Activated naive CD8-positive, alpha-beta T cell treated with anti-CD3 and anti-CD28 coated beads, Interleukin-2, amount 10 ng/mL, durations not matched to agents 7 days and 5 days (primary cell): ENCODE results near the gene PCSK5. TPM values are rescaled to one million over a fixed set of nuclear protein-coding genes. Genes with fewer than 3 reads are reported as not detected.
A peak's percentile ranks its signal among the peaks of the same experiment; 100 is the strongest.

ENCODE experiments used
- ATAC-seq: fragments of 150-1000 bp; cut with Tn5 transposase; one replicate; pipeline ENCODE4 v1.10.0; 2021; ENCODE audit warnings: low read depth, moderate library complexity
- POLR2A ChIA-PET: fragments of 350-600 bp; sonication (Branson Sonifier 250); formaldehyde crosslinking; loops from one replicate; lab custom pipeline; 2021; ENCODE audit warnings: antibody characterized with exemption; lab: Charles Lee
- DNase-seq: peaks from one replicate; pipeline ENCODE4 v3.0.0; 2021
- H3K27ac Mint-ChIP-seq: one replicate; pipeline ENCODE4 v1.8.0; 2022; ENCODE audit warnings: mild to moderate bottlenecking, mixed read lengths
- H3K27me3 Mint-ChIP-seq: one replicate; pipeline ENCODE4 v1.8.0; 2022; ENCODE audit warnings: mild to moderate bottlenecking, moderate library complexity, mixed read lengths
- H3K36me3 Mint-ChIP-seq: one replicate; pipeline ENCODE4 v1.8.0; 2021; ENCODE audit warnings: mild to moderate bottlenecking, mixed read lengths
- H3K4me1 Mint-ChIP-seq: one replicate; pipeline ENCODE4 v1.8.0; 2021; ENCODE audit warnings: mixed read lengths
- H3K4me3 Mint-ChIP-seq: one replicate; pipeline ENCODE4 v1.8.0; 2022; ENCODE audit warnings: mild to moderate bottlenecking, moderate library complexity, mixed read lengths
- H3K9me3 Mint-ChIP-seq: one replicate; pipeline ENCODE4 v1.8.0; 2021; ENCODE audit warnings: mixed read lengths
- total RNA-seq, 2 experiments: library from RNA; stranded (reverse); gene quantifications; one replicate each; pipeline ENCODE4 v1.2.3, GENCODE V29; 2021

PCSK5 gene
- total RNA-seq, 2 experiments from 2014 or later = 6.0 to 7.1 TPM

DNA sequence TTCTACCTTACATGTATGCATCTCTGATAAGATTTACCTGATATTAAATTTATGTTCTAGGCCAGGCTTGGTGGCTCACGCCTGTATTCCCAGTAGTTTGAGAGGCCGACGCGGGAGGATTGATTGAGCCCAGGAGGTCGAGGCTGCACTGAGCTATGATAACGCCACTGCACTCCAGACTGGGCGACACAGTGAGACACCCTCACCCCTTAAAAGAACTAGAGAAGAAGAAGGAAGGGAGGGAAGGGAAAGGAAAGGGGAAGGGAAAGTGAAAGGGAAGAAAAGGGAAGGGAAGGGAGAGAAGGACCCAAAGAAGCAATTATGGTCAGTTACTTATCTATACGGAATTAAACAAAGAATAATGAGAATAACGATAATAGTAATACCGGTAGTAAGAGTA, 504.9 kb downstream of the PCSK5 start:
- Mint-ChIP-seq H3K36me3 (peaks cover 13% of the 10 kb centered on the region), H3K4me1 (peaks cover 18% of the 10 kb centered on the region), H3K4me3 (peak overlapping the region; percentile 59), H3K27me3 (no peaks in the 10 kb centered on the region), H3K27ac (peak overlapping the region; percentile 80), H3K9me3 (no peaks in the 10 kb centered on the region)
- no peak for ATAC-seq
- POLR2A ChIA-PET = interaction anchor here (1.0 to 2.3 kb wide), 9 partner anchors 9 to 1445 kb away, joined by 3 to 14 read pairs (median 6); partner anchors contain the start of genes CARNMT1 and GCNT1
- no peak for DNase-seq

DNA sequence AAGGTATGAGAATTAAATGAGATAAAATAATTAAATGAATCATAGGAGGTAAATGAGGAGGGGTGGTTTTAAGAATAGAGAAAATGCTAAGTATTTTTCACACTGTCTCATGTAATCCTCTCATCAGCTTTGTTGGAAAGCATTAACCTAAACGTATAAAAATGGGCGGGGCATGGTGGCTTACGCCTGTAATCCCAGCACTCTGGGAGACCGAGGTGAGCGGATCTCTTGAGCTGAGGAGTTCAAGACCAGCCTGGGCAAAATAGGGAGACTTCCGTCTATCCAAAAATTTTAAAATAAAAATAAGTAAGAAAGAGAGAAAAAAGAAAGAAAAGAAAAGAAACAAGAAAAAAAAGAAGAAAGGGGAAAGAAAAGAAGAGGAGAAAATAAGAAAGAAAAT, 505.7 kb downstream of the PCSK5 start:
- H3K9me3 Mint-ChIP-seq = no peaks in the 10 kb centered on the region
- ATAC-seq (no peak), DNase-seq (no peak)
- H3K4me3 Mint-ChIP-seq = no peak overlapping the region
- POLR2A ChIA-PET = no interaction called here
- no peaks in the 10 kb centered on the region for H3K27me3 Mint-ChIP-seq
- H3K36me3 Mint-ChIP-seq = peaks cover 11% of the 10 kb centered on the region
- peaks cover 23% of the 10 kb centered on the region for H3K4me1 Mint-ChIP-seq
- no peak overlapping the region for H3K27ac Mint-ChIP-seq

DNA sequence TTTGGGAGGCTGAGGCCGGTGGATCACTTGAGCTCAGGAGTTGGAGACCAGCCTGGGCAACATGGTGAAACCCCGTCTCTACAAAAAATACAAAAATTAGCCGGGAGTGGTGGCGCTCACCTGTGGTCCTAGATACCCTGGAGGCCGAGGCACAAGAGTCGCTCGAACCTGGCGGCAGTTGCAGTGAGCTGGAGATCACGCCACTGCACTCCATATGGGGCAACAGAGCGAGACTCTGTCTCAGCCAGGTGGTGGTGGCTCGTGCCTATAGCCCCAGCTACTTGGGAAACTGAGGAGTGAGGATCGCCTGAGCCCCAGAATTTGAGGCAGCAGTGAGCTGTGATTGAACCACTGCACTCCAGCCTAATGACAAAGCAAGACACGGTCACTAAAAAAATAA, 506.1 kb downstream of the PCSK5 start:
- peaks cover 24% of the 10 kb centered on the region for H3K4me1 Mint-ChIP-seq
- POLR2A ChIA-PET = no interaction called here
- H3K4me3 Mint-ChIP-seq = no peak overlapping the region
- H3K27ac Mint-ChIP-seq = no peak overlapping the region
- DNase-seq = no peak
- H3K36me3 Mint-ChIP-seq = peaks cover 11% of the 10 kb centered on the region
- ATAC-seq = no peak
- no peaks in the 10 kb centered on the region for H3K9me3 Mint-ChIP-seq
- H3K27me3 Mint-ChIP-seq = no peaks in the 10 kb centered on the region

DNA sequence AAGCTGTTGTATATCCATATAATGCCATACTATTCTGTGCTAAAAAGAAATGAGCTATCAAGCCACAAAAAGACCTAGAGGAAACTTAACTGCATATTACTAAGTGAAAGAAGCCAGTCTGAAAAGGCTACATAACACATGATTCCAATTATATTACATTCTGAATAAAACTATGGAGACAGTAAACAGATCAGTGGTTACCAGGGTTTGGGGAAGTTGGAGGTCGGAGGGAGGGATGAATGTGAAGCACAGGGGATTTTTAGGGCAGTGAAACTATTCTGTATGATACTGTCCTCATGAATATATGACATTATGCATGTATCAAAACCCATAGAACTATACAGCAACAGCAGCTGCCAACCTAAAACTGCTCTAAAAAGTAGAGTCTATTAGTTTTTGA, 509.4 kb downstream of the PCSK5 start:
- POLR2A ChIA-PET = no interaction called here
- Mint-ChIP-seq H3K27me3 (no peaks in the 10 kb centered on the region), H3K9me3 (no peaks in the 10 kb centered on the region), H3K4me1 (peaks cover 24% of the 10 kb centered on the region), H3K27ac (no peak overlapping the region), H3K36me3 (no peaks in the 10 kb centered on the region), H3K4me3 (no peak overlapping the region)
- no peak for DNase-seq
- ATAC-seq = no peak

DNA sequence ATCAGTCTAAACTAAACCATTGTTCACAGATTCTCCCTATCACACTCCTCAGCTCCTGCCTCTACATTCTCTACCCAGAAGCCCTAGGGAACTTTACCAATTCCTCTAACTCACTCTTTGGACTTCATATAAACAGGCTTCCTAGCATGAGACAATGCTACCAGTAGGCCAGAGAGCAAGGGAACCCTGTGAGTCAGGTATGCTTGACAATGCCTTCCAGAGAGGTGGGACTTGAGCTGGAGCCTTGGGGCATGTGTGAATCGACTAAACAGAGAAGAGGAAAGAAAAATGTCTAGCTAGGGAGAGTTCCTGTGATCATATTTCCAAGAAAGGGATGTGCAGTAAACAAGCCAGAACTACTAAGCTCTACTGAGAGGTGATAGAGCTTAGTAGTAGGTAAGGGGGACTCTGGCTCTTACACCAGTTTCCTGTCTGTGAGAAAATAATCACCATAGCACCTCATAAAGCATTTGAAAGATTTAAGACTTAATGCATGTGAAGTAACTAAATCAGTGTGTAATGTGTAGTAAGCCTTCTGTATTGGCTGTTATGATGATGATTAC, 510.1 kb downstream of the PCSK5 start:
- ATAC-seq = peak; percentile 51
- H3K27ac Mint-ChIP-seq = peak overlapping the region; percentile 69
- H3K36me3 Mint-ChIP-seq = no peaks in the 10 kb centered on the region
- no peak for DNase-seq
- no peaks in the 10 kb centered on the region for H3K27me3 Mint-ChIP-seq
- no peak overlapping the region for H3K4me3 Mint-ChIP-seq
- peaks cover 21% of the 10 kb centered on the region for H3K4me1 Mint-ChIP-seq
- POLR2A ChIA-PET = no interaction called here
- H3K9me3 Mint-ChIP-seq = no peaks in the 10 kb centered on the region

DNA sequence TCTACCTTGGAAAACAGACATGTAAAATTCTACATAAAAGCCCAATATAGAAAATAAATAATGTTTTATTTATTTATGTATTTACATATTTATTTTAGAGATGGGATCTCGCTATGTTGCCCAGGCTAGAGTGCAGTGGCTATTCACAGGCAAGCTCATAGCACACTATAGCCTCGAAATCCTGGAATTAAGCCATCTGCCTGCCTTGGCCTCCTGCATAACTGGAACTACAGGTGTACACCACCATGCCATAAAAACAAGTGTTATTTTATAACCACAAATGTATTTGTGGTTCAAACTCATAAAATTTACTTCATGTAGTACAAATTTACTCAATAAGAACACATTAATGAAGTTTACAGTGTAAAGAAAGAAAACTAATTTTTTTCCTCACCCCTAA, 510.7 kb downstream of the PCSK5 start:
- Mint-ChIP-seq H3K9me3 (no peaks in the 10 kb centered on the region), H3K4me3 (no peak overlapping the region), H3K27me3 (no peaks in the 10 kb centered on the region), H3K36me3 (no peaks in the 10 kb centered on the region), H3K27ac (no peak overlapping the region), H3K4me1 (peaks cover 20% of the 10 kb centered on the region)
- POLR2A ChIA-PET = no interaction called here
- no peak for DNase-seq
- ATAC-seq = no peak

DNA sequence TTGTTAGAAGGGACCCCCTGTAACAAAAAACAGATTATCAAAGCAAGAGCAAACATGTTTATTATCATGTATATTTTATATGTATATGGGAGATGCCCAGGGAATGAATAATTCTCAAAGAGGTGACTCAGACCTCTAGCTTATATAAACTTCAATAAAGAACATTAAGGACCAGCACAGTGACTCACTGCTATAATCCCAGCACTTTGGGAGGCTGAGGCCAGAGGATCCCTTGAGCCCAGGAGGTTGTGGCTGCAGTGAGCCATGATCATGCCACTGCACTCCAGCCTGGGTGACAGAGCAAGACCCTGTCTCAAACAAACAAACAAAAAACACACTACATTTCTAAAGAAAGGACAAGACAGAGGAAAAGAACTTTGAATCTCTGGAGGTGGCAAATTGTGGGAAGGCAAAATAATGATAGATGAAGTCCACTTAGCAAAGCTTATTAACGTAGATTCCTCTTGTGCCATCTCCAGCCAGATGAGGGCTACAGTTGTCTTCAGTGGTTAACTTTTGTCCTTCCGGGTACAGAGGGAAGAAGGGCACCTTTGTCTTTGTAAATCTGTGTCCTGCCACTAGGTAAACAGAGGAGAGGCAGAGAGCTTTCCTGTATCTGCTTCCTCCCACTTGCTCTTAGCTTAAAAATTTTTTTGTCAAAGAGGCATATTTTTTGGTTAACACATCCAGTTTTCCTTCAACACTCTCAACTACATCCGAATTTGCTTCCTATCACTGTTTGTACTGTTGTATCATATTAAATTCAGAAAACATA, 511.3 kb downstream of the PCSK5 start:
- H3K36me3 Mint-ChIP-seq = no peaks in the 10 kb centered on the region
- POLR2A ChIA-PET = no interaction called here
- H3K27me3 Mint-ChIP-seq = no peaks in the 10 kb centered on the region

DNA sequence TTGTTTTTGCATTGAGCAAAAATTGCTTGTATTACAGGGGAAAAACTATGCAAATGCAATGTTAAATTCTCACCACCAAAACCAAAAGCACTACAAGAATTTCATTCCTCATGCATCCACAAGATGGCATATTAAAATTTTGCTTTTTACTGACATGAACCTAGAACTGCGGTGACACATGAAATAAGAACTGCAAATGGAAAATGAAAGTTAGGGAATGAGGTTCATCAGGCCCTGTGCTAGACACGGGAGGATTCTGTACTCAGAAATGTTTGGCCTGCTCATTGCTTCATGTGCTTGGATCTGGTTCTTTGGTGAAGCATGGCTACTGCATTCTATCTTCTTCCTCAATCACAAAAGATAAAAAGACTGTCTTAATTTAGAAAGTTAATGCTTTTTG, 512.9 kb downstream of the PCSK5 start:
- ATAC-seq (peak; percentile 89), DNase-seq (no peak)
- Mint-ChIP-seq H3K27ac (peak overlapping the region; percentile 58), H3K27me3 (no peaks in the 10 kb centered on the region), H3K4me3 (peak overlapping the region; percentile 67), H3K9me3 (no peaks in the 10 kb centered on the region), H3K36me3 (peaks cover 1% of the 10 kb centered on the region), H3K4me1 (peaks cover 20% of the 10 kb centered on the region)
- POLR2A ChIA-PET = no interaction called here

More for the DNA sequence above, 511.3 kb downstream of the PCSK5 start:
- Mint-ChIP-seq H3K4me1 (peaks cover 19% of the 10 kb centered on the region), H3K4me3 (no peak overlapping the region), H3K27ac (no peak overlapping the region), H3K9me3 (no peaks in the 10 kb centered on the region)
- DNase-seq (no peak), ATAC-seq (no peak)

DNA sequence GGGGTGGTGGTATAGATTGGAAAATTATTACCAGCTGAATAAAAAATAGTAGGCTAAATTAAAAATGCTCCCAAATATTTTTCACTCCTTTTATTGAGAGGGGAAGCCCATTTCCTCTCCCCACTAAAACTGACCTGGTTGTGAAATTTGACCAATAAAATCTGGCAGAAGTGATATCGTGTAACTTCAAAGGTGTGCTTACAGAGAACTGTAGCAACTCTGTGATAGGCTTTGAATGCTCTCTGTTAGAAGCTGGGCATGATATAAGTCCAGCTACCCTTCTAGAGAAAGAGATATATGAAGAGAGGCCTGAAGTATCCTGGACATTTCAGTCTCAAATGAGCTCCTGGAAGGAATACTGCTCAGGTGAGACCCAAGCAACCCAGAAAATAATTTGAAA, 513.9 kb downstream of the PCSK5 start:
- Mint-ChIP-seq H3K9me3 (no peaks in the 10 kb centered on the region), H3K4me1 (peaks cover 23% of the 10 kb centered on the region), H3K4me3 (no peak overlapping the region), H3K36me3 (peaks cover 1% of the 10 kb centered on the region), H3K27me3 (no peaks in the 10 kb centered on the region), H3K27ac (no peak overlapping the region)
- DNase-seq (no peak), ATAC-seq (no peak)
- POLR2A ChIA-PET = interaction anchor here (1.5 kb wide), 1 partner anchor 10 kb away, joined by 6 read pairs; the partner anchor contains the start of gene RFK

DNA sequence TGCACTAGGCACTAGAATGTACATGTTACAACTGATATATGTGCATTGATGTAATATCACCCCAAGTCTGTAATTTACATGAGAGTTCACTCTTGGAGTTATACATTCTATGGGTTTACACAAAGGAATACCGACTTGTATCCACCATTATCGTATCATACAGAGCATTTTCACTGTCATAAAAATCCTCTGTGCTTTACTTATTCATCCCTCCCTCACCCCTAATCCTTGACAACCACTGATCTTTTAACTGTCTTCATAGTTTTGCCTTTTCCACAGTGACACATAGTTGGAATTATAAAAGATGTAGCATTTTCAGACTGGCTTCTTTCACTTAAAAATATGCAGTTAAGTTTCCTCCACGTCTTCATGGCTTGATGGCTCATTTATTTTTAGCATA, 514.9 kb downstream of the PCSK5 start:
- ATAC-seq (no peak), DNase-seq (no peak)
- no peaks in the 10 kb centered on the region for H3K9me3 Mint-ChIP-seq
- no peak overlapping the region for H3K4me3 Mint-ChIP-seq
- peaks cover 1% of the 10 kb centered on the region for H3K36me3 Mint-ChIP-seq
- no peaks in the 10 kb centered on the region for H3K27me3 Mint-ChIP-seq
- peaks cover 21% of the 10 kb centered on the region for H3K4me1 Mint-ChIP-seq
- H3K27ac Mint-ChIP-seq = no peak overlapping the region
- POLR2A ChIA-PET = interaction anchor here (1.5 to 2.1 kb wide), 2 partner anchors 11 kb away, joined by 6 to 14 read pairs; partner anchors contain the start of gene RFK

DNA sequence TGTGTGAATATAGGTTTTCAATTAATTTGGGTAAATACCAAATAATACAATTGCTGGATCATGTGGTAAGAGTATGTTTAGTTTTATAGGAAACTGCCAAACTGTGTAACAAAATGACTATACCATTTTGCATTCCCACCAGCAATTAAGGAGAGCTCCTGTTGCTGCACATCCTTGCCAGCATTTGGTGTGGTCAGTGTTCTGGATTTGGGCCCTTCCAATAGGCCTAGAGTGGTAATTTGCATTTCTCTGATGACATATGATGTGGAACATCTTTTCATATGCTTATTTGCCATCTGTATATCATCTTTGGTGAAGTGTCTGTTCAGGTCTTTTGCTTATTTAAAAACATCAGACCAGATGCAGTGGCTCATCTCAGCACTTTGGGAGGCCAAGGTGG, 515.4 kb downstream of the PCSK5 start:
- no peak for ATAC-seq
- Mint-ChIP-seq H3K4me1 (peaks cover 16% of the 10 kb centered on the region), H3K9me3 (no peaks in the 10 kb centered on the region), H3K27me3 (no peaks in the 10 kb centered on the region), H3K4me3 (no peak overlapping the region), H3K36me3 (peaks cover 1% of the 10 kb centered on the region), H3K27ac (no peak overlapping the region)
- no peak for DNase-seq
- POLR2A ChIA-PET = interaction anchor here (2.1 kb wide), 1 partner anchor 12 kb away, joined by 14 read pairs; the partner anchor contains the start of gene RFK
